Dermis blood vessel endothelial cell (primary cell): Measurements from ENCODE around the gene TMEM208. TPM values are rescaled to one million over a fixed set of nuclear protein-coding genes. Genes with fewer than 3 reads are reported as not detected.

Experiments
- DNase-seq: peaks from one replicate; pipeline ENCODE4 v3.0.0; 2010
- total RNA-seq: library from RNA; depleted of rRNA; stranded (reverse); fragments of >200 nt; gene quantifications from 2 replicates; pipeline ENCODE4 v1.2.3, GENCODE V29; 2014

The TMEM208 gene
- total RNA-seq, 1 donor from 2014 or later: 31.7 TPM

DNA sequence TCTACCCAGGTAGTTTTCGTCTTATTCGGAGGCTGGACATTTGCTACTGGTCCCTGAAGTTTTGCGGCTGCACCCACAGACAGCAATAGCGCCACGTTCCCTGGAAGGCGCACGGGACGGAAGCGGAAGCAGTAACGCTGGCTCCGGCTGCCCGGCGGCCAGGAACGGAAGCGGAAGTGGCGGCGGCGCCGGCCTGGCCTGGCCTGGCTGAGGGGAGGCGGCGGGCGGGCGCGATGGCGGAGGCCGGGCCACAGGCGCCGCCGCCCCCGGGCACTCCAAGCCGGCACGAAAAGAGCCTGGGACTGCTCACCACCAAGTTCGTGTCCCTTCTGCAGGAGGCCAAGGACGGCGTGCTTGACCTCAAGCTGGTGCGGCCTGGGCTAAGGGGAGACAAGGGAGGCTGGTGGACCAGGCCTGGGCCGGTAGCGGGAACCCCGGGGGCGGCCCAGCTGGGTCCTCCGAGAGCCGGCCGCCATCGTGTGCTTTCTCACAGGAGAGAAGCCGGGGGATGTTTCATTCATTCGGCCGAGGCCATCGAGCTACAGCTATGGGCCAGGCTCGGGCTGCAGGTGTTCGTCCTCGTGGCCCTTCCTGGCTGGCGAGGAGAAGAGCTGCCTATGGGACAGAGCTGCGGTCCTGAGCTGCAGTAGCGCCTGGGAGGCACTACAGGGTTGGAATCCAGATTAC is 34.8 kb upstream of the TMEM208 start, which contains the start of gene E2F4:
Gene E2F4, plus strand, starts transcription at position 161 of the 687 bp plus-strand sequence. Its CDS starts 73 bp downstream, at position 234.
- DNase-seq: peak; percentile 96

DNA sequence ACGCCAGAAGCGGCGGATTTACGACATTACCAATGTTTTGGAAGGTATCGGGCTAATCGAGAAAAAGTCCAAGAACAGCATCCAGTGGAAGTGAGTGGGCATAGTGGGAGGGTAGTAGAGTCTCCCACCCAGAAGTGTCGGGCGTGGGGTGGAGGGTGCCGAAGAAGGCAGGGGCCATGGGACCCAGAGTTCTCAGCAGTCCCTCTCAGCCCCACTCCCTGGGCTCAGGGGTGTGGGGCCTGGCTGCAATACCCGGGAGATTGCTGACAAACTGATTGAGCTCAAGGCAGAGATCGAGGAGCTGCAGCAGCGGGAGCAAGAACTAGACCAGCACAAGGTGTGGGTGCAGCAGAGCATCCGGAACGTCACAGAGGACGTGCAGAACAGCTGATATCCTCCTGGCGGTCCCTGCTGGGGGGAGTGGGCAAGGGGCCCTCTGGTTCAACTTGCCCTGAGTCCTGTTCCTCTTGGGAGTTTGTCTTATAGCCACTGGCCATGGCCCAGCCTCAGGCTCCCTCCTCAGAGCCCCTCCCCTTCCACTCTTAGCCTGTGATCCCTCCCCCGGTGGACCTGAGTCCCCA is 34.1 kb upstream of the TMEM208 start:
- peak; percentile 31 for DNase-seq

DNA sequence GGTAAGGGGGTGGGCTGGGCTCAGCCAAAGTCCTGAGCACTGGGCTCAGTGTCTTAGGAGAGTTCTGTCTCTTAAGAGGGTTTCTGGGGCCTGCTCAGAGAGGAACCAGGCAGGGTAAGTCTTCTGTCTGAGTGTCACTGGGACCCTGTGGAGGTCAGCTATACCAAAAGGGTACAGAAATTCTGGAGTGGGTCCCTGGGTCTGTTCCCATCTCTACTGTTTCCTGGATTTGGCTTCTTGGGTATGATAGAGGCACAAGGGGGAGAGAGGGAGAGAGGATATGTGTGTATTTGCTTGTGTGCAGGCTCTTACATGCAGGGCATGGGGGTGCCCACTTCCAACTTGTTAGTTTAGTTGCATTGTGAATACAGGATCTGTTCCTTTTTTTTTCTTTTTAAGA is 33.4 kb upstream of the TMEM208 start:
- no peak for DNase-seq

DNA sequence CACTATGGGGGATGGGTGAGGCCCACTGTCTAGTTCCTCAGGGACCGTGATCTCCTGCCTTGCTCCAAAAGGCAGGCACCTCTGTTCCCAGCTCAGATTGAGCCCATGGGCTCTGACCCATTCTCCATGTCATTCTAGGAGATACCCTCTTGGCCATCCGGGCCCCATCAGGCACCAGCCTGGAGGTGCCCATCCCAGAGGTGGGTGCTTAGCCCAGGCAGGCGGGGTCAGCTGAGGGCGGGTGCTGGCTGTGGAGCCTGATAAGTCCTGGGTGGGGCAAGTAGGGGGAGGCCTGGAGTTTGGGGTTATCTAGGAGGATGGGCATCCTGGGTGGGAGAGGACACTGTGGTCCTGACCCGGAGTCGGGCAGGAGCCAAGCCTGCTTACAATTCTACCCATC is 32.7 kb upstream of the TMEM208 start:
- no peak for DNase-seq

DNA sequence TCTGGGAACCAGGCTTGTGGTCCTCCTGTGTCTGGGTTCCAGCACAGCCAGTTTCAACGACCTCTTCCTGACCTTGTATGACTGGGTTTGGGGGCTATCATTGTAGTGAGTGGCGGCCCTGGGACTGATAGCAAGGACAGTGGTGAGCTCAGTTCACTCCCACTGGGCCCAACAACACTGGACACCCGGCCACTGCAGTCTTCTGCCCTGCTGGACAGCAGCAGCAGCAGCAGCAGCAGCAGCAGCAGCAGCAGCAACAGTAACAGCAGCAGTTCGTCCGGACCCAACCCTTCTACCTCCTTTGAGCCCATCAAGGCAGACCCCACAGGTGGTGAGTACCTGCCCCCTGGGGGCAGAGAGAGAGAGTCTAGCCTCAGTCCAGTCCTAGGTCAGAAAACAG is 31.3 kb upstream of the TMEM208 start:
- no peak for DNase-seq

DNA sequence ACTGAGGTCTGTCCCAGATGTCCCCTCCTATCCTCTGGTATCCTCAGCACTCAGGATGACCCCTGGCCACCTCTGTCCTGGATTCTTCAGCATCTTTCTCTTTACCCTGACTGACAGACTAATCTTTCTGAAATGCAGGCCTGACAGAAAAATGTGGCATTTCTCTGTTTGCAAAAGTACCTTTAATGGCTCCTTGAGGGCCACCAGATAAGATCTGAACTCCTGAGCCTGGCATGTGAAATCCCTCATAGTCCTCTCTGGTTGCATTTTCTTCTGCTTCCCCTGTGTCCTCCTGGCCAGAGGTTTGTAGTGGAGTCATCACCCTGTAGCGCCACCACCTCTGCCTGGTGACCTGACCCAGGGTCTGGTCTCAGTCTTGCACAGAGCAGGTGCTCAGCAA is 30.0 kb upstream of the TMEM208 start:
- DNase-seq: no peak

DNA sequence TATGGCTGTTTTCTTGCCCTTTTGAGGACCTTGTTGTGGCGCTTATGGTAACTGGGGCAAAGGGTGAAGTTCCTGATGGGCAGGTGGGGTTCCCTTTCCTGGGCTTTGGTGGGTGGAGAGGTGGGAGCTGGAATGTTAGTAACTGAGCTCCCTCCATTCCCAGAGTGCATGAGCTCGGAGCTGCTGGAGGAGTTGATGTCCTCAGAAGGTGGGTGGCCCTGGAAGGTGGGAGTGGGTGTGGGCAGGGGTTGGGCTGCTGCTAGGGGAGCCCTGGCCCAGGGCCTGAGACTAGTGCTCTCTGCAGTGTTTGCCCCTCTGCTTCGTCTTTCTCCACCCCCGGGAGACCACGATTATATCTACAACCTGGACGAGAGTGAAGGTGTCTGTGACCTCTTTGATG is 29.2 kb upstream of the TMEM208 start:
- DNase-seq: no peak

DNA sequence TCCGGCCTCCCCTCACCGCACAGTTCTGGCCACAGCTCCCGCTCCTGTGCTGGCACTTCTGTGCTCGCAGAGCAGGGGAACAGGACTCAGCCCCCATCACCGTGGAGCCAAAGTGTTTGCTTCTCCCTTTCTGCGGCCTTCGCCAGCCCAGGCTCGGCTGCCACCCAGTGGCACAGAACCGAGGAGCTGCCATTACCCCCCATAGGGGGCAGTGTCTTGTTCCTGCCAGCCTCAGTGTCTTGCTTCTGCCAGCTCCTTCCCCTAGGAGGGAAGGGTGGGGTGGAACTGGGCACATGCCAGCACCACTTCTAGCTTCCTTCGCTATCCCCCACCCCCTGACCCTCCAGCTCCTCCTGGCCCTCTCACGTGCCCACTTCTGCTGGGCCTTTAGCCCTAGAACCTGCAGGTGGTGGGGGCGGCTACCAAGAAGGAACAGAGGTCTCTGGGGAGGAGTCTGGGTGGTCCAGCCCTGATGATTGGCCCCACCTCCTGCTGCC is 28.6 kb upstream of the TMEM208 start:
- DNase-seq: peak; percentile 72

DNA sequence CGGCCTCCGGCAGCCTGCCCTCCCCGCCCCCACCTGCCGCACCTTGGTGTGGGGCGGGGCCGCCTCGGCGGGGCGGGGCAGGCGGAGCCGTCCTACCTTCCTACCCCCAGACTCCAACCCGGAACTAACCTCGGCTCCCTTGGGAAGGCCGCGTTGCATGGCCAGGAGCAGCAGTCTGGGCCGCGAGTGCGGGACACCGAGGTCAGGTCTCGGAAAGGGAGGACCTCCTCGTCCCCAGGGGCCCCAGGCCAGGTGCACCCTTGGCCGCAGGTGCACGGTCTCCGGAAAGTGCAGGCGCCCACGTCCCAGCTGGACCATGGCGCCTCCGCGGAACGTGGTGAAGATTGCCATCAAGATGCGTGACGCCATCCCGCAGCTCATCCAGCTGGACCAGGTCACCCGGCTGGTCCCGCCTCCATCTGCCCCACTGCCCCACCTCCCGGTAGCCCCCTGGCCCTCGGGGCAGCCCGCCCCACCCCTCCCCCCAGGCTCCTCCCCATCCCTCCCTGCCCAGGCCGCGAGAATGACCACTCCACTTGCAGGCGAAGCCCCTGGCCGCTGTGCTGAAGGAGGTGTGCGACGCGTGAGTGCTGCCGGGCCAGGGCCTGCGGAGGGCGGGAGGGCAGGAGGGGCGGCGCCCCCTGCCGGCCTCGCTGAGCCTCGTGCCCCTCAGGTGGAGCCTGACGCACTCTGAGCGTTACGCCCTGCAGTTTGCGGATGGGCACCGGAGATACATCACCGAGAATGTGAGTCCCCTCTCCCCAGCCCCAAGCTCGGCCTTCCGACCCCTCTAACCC is 27.7 kb upstream of the TMEM208 start, which contains the start of gene ELMO3:
Gene ELMO3, plus strand, starts transcription at position 121 of the 797 bp plus-strand sequence. Its CDS starts 196 bp downstream, at position 317.
- no peak for DNase-seq

DNA sequence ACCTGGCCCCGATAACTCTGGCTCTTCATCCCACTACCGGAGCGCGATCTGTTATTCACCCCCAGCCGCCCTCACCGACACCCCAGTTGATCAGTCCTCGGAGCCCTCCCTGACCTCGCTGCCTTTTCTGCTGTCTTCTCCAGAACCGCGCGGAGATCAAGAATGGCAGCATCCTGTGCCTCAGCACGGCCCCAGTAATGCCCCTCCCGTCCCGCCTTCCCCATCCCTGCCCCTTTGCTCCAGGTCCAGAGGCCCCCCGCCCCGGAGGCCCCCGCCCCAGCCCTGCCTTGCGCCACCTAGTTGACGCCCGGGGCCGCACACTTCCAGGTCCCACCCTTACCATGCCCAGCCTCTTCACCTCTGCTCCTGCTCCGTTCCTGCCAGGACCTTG is 27.1 kb upstream of the TMEM208 start:
- DNase-seq: no peak

DNA sequence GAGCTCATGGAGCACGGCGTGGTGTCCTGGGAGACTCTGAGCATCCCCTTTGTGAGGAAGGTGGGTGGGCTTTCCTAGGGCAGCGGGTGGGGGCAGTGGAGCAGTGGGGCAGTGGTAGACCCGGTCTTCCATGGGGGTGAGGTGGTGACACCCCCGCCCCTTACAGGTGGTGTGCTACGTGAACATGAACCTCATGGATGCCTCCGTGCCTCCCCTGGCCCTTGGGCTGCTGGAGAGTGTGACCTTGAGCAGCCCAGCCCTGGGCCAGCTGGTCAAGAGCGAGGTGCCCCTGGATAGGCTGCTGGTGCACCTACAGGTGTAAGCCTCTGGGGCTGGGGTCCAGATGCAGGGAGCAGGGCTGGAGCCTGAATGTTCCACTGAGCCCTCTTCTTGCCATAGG is 26.4 kb upstream of the TMEM208 start:
- DNase-seq: no peak

DNA sequence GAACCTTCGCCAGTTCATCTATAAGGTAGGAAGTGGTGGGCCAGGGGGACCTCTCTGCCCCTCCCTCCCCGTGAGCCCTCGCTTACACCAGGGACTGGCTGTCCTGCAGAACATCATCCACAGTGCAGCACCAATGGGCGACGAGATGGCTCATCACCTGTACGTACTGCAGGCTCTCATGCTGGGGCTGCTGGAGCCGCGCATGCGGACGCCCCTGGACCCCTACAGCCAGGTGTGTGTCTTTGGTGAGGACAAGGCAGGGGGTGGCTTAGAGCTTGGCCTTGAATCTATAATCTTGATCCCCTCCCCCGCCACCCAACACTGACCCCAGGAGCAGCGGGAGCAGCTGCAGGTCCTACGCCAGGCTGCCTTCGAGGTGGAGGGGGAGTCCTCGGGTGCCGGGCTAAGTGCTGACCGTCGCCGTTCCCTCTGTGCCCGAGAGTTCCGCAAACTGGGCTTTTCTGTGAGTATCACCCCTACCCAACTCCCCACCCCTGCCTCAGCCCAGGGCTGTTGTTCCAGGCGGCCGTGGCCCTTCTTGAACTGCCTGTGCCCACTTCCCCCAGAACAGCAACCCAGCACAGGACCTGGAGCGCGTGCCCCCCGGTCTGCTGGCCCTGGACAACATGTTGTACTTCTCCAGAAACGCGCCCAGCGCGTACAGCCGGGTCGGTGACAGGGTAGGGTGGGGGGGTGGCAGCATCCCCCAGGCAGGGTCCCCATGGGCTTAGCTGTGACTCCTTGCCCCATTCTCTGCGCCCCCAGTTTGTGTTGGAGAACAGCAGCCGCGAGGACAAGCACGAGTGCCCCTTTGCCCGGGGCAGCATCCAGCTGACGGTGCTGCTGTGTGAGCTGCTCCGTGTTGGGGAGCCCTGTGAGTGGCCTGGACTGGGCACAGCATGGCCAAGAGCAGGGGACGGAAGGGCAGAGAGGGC is 25.3 kb upstream of the TMEM208 start:
- no peak for DNase-seq

DNA sequence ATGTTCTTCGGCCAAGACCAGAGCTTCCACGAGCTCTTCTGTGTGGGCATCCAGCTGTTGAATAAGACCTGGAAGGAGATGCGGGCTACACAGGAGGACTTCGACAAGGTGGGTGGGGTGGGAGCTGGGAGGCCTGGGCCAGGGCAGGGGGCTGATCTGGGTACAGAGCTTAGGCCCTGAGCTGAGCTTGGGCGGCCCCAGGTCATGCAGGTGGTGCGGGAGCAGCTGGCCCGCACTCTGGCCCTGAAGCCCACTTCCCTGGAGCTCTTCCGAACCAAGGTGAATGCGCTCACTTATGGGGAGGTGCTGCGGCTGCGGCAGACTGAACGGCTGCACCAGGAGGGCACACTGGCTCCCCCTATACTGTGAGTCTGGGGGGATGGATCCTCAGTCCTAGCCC is 24.5 kb upstream of the TMEM208 start:
- no peak for DNase-seq

DNA sequence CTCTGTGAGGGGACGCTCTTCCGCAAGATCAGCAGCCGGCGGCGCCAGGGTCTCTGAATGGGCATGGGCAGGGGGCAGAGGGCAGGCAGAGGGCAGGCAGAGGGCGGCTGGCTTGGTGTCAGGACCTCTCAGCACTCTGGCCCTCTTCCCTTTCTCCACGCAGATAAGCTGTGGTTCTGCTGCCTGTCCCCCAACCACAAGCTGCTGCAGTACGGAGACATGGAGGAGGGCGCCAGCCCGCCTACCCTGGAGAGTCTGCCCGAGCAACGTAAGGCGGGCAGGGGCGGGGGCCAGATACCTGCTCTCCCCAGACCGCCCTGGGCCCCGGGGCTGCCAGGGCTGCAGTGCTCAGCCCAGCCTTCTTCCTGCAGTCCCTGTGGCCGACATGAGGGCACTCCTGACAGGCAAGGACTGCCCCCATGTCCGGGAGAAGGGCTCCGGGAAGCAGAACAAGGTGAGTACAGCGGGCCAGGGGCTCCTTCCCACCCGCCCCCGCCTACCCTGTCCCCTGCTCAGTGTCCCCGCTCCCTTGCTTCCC is 23.9 kb upstream of the TMEM208 start:
- DNase-seq: no peak

DNA sequence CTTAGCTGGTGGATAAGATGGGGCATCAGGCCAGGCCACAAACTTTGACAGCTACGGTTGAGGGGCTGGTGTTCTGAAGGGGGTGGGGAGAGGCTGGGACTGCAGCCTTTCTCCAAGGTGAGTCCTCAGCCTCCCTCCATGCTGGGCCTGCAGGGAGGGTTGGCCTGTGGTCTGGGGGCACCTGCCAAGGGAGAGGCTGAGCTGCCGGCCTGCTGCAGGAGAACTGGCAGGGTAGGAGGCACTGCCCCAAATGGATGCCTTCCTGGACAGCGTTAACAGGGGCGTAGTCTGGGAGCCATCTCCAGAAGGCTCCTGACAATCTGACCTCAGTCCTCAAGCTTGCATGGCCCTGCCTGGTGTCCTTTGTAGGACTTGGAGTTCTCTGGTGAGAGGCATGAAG is 22.9 kb upstream of the TMEM208 start:
- DNase-seq: no peak

DNA sequence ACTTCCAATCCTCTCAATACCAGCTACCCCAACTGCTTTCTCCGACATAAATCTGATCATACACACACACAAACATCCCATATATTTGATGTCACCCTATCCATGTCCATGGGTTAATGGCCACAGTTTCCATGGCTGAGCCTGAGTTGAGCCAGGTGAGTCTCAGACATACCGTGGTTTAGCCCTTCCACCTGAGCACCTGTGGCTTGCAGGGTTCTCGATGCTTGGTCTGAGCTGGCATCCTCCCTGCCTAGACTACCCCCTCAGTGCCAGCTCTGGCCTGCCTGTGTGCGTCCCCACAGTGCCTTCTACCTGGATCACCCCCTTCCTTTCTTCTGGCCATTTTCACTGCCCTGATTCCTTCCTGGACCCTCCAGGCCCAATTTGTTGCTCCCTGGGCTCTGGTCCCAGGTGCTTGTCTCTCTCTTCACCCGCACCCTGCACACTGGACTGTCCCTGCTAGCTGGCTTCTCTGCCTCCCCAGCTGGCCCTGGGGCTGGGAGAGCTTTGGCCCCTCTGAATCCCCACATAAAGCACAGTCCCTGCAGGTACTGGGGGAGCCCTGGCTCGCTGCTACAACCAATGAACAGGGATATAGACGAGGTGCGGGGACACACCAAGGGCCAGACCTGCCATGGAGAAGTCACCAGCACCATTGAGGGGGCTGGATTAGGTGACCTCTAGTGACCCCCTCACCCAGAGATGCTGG is 20.6 kb upstream of the TMEM208 start:
- no peak for DNase-seq

DNA sequence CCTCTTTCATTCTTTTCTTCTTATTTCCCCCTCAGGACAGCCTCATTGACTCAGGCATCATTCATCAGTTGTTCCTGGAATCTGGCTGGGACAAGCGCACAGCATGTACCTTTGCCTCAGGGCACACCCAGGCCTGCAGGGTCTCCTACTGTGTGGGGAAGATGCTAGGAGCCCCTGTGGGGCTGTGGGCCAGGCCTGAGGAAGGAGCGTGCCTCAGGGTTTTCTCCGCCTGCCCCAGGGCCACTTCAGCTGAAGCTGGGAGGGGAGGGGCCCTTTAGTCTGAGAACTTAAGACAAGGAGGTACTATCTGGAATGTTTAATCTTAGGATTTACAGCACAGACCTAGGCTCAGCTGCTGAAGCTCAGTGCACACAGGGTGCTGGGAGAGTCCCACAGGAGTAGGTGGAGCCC is 20.1 kb upstream of the TMEM208 start:
- no peak for DNase-seq

DNA sequence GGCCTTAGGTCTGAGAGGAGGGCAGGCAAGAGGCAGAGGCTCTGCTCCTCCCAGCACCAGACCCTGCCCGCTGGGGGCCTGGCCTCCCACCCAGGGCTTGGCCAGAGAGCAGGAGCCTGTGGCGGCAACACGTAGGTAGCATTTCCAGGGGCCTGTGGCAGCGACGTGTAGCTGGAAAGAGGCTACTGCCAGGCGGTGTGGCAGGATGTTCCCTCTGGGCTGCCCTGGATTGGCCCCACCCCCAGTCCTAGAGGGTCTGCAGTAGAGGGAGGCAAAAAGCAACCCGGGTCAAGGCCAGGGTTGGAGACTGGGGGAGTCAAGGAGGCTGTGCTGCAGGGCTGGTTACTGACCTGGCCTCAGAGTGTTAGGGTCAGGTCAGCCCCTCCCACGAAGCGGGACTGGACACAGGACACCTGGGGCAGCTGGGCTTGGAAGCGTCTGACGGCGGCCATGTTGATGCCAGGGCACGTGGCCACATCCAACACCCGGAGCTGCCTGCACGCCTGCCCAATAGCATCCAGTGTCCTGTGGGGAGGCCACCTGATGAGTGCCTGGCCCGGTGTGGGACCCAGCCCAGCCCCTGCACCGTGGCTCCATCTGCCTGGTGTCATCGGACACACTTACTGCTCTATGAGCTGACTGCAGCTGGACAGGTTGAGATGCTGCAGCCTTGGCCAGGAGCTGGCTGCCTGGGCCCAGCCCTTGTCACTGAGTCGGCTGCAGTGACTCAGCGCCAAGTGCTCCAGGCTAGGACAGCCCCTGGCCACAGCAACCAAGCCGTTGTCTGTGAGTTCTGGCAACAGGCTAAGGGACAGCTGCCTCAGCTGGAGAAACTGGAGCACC is 19.5 kb upstream of the TMEM208 start:
- no peak for DNase-seq

DNA sequence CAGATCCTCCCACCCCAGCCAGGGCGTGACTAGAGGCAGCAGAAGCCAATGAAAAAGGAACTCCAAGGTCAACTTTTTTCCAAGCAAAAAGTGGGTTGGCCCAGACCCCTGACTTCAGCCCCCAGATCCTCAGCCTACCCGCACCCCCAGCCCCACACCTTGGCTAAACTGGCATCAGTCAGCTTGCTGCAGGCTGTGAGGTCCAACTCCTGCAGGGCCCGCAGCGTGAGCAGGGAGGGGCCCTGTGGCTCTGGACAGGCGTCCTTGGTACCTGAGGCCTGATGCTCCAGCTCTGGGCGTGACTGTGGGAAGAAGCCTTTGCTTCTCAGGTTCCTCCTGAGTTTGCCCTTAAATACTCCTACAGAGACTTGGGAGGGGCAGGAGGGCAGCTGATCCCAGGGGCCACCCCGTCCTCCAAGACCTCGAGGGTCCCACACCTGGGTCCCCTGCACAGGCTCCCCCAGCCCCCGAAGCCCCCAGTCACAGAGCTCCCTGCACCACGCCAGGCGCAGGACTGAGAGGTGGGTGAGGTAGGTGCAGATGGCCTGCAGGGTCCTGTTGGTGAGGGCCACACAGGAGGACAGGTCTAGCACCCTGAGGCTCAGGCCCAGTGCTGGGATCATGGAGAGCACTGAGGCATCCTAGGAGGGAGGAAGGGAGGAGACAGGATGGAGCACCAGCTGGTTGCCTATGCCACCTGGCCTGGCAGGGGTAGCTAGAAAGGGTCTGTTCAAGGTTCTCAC is 18.6 kb upstream of the TMEM208 start:
- DNase-seq: no peak

DNA sequence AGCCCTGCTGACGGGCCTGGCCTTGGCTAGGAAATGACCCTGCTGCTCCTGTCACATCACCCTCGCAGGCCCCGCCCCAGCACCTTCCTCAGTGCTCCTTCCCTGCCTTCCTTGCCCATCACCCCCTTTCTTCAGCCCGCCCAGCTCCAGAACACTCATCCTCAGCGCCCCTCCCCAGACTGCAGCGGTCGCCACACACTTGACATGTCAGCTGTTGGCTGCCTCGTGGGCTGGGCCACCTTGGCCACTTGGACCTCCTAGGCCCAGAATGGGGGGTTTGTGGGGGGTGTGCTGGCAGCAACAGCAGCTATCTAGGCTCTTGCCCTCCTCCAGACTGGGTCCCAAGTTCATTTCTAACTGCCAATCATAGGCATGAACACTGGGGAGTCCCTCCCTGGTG is 17.4 kb upstream of the TMEM208 start:
- DNase-seq: no peak
